Prostate gland (tissue), 2 donors: ENCODE data around the gene ADGRF4. TPM values are rescaled to one million over a fixed set of nuclear protein-coding genes. Genes with fewer than 3 reads are reported as not detected.

Experiments used
- DNase-seq: peaks from one replicate; pipeline ENCODE4 v3.0.0-alpha.2; 2019; ENCODE audit warnings: low spot score
- H3K27ac ChIP-seq, 2 donors: fragments of 200-600 bp; sonication (generic); 2 replicates each; pipeline ENCODE4 v1.5.1; 2017 to 2019
- H3K27me3 ChIP-seq: fragments of 200-600 bp; sonication (generic); replicated peaks from 2 replicates; pipeline ENCODE4 v1.5.1; 2019; ENCODE audit not compliant: insufficient read depth
- H3K36me3 ChIP-seq, 2 donors: fragments of 200-600 bp; sonication (generic); 1 replicate in 1 of 2; 2 replicates in 1 of 2; pipeline versions ENCODE4 v1.5.1 to v1.8.1; 2017 to 2019
- H3K4me1 ChIP-seq: fragments of 200-600 bp; sonication (generic); replicated peaks from 2 replicates; pipeline ENCODE4 v1.5.1; 2019
- H3K4me3 ChIP-seq, 2 donors: fragments of 200-600 bp; sonication (generic); 2 replicates each; pipeline ENCODE4 v1.5.1; 2017 to 2019
- H3K9me3 ChIP-seq: fragments of 200-600 bp; sonication (generic); 2 replicates; pipeline ENCODE4 v1.5.1; 2017
- POLR2A ChIP-seq: fragments of 450-650 bp; IDR thresholded peaks from one replicate; pipeline ENCODE4 v1.6.1; 2016; ENCODE audit warnings: antibody characterized with exemption, mild to moderate bottlenecking
- POLR2AphosphoS5 ChIP-seq: sonication (generic); formaldehyde crosslinking; IDR thresholded peaks from one replicate; pipeline ENCODE4 v1.6.1; 2017; ENCODE audit warnings: antibody characterized with exemption
- WGBS: methylation state at CpG from one replicate; pipeline ENCODE4 v1.1.5; 2018; 5-methylcytosine and 5-hydroxymethylcytosine counted together
- intact Hi-C: fragments of 100-400 bp; cut with DNase I; formaldehyde crosslinking; loops from one replicate; pipeline ENCODE4 v1.14.2; 2022
- total RNA-seq, 2 donors: library from RNA; depleted of rRNA; stranded (reverse); fragments of >200 nt; gene quantifications; one replicate each; pipeline ENCODE4 v1.1.0, GENCODE V29; 2016
- TF ChIP-seq, protein P1 (sequence below), 4 experiments: fragments of 200-600 bp in 2 of 4; fragments of 450-650 bp in 2 of 4; sonication (generic) in 2 of 4; IDR thresholded peaks; 1 replicate in 3 of 4; 2 replicates in 1 of 4; pipeline ENCODE4 v1.5.1; 2016 to 2019; ENCODE audit warnings: antibody characterized with exemption in 4 of 4, mild to moderate bottlenecking in 2 of 4, moderate library complexity in 2 of 4

ADGRF4 gene
- total RNA-seq, 2 donors from 2014 or later, result 0.23 TPM; not detected in 1

DNA sequence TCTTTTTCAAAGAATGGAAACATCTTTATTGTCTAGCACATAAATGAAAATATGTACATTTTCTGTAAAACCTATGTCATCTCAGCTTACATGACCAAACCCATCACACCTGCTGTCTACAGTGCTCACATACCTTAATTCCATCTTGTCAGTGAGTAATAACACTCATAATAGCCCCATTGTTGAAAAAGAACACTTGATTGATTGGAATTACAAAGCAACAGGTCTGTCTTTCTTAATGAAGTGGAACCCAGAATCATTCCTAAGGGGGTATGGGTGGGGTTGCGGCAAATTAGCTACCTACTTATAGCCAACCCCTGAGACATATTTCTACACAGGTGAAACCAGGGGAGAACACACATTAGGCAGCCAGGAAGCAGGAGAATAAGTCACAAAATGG, 20.2 kb downstream of the ADGRF4 start:
- TF ChIP-seq POLR2AphosphoS5 (no peak), POLR2A (no peak)
- TF ChIP-seq, protein P1, sequence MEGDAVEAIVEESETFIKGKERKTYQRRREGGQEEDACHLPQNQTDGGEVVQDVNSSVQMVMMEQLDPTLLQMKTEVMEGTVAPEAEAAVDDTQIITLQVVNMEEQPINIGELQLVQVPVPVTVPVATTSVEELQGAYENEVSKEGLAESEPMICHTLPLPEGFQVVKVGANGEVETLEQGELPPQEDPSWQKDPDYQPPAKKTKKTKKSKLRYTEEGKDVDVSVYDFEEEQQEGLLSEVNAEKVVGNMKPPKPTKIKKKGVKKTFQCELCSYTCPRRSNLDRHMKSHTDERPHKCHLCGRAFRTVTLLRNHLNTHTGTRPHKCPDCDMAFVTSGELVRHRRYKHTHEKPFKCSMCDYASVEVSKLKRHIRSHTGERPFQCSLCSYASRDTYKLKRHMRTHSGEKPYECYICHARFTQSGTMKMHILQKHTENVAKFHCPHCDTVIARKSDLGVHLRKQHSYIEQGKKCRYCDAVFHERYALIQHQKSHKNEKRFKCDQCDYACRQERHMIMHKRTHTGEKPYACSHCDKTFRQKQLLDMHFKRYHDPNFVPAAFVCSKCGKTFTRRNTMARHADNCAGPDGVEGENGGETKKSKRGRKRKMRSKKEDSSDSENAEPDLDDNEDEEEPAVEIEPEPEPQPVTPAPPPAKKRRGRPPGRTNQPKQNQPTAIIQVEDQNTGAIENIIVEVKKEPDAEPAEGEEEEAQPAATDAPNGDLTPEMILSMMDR (IDR thresholded peaks at IDR 0.05), result no peak
- whole genome bisulfite sequencing, result 0% methylated on average over 1 of the region's 1 CpG
- DNase-seq, result no peak
- Histone ChIP-seq H3K9me3 (no peaks in the 10 kb centered on the region), H3K36me3 (no peaks in the 10 kb centered on the region), H3K4me1 (no peaks in the 10 kb centered on the region), H3K4me3 (no peak overlapping the region), H3K27me3 (no peaks in the 10 kb centered on the region), H3K27ac (no peak overlapping the region)
- intact Hi-C loops, result no loop called here

DNA sequence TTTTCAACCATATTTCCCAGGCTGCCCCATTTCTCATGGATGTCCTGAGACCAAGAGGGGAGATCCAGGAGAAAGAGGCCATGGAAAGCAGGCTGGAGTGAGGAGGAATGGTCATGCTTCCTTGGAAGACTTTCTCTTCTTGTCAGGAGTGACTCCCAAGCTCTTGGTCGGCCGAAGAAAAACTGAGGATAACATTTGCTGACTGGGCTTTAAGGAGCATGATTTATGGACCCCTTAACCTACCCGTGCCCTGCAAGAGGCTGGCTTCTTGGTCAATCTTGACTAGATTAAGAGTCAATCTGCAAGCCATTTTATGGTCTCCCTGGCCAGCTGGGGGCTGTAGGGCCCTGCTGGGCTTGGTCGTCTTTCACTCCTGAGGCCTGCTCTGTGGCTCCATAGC, 22.8 kb downstream of the ADGRF4 start:
- TF ChIP-seq, protein P1 (IDR thresholded peaks at IDR 0.05), result no peak
- no peak for TF ChIP-seq POLR2A
- no peak for TF ChIP-seq POLR2AphosphoS5
- WGBS, result 88% methylated on average over 4 of the region's 4 CpGs
- no peaks in the 10 kb centered on the region for H3K9me3 ChIP-seq
- H3K4me1 ChIP-seq, result no peaks in the 10 kb centered on the region
- no peaks in the 10 kb centered on the region for H3K27me3 ChIP-seq
- intact Hi-C loops, result no loop called here
- no peaks in the 10 kb centered on the region for H3K36me3 ChIP-seq
- H3K27ac ChIP-seq, result no peak overlapping the region
- DNase-seq, result no peak
- H3K4me3 ChIP-seq, result no peak overlapping the region

DNA sequence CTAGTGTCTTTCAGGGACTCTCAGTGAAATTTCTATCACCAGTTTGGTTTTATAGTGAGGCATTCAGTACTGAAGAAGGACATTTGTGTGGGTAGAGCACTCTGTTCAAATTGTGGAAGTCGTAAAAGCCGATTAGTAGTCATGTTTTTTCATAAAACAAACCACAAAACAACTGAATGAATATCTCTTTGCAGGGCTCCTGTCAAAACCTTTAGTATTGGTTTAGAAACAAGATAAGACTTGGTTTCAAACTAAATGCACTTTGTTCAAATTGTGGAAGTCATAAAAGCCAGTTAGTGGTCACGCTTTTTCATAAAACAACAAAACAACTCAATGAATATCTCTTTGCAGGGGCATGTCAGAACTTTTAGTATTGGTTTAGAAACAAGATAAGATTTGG, 23.8 kb downstream of the ADGRF4 start:
- DNase-seq, result no peak
- H3K4me3 ChIP-seq, result no peak overlapping the region
- H3K27ac ChIP-seq, result no peak overlapping the region
- no peaks in the 10 kb centered on the region for H3K27me3 ChIP-seq
- no peaks in the 10 kb centered on the region for H3K9me3 ChIP-seq
- no peaks in the 10 kb centered on the region for H3K36me3 ChIP-seq
- intact Hi-C loops, result no loop called here
- 32% methylated on average over 3 of the region's 3 CpGs for WGBS
- H3K4me1 ChIP-seq, result no peaks in the 10 kb centered on the region
- TF ChIP-seq, protein P1 (IDR thresholded peaks at IDR 0.05), result no peak
- TF ChIP-seq POLR2AphosphoS5, result no peak
- no peak for TF ChIP-seq POLR2A

DNA sequence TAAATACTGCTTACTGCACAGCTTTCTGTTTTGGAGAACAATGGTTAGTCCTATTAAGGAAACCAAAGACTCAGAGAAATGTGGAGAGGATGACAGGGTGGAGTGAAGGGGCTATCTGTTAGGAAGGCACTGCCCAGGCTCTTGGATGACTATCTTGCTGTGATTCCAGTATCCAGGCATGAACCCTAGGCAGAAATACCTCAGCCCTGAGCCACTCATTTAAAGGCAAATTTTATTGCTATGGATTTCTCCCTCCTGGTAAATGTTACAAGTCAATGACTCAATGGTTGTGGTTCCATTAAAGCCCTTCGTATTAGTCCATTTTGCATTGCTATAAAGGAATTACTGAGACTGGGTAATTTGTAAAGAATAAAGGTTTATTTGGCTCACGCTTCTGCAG, 25.9 kb downstream of the ADGRF4 start:
- intact Hi-C loops, result no loop called here
- H3K36me3 ChIP-seq, result no peaks in the 10 kb centered on the region
- H3K4me3 ChIP-seq, result no peak overlapping the region
- no peaks in the 10 kb centered on the region for H3K9me3 ChIP-seq
- no peaks in the 10 kb centered on the region for H3K27me3 ChIP-seq
- 92% methylated on average over 2 of the region's 2 CpGs for WGBS
- TF ChIP-seq POLR2A, result no peak
- TF ChIP-seq POLR2AphosphoS5, result no peak
- TF ChIP-seq, protein P1 (IDR thresholded peaks at IDR 0.05), result no peak
- no peak for DNase-seq
- no peak overlapping the region for H3K27ac ChIP-seq
- H3K4me1 ChIP-seq, result no peaks in the 10 kb centered on the region

DNA sequence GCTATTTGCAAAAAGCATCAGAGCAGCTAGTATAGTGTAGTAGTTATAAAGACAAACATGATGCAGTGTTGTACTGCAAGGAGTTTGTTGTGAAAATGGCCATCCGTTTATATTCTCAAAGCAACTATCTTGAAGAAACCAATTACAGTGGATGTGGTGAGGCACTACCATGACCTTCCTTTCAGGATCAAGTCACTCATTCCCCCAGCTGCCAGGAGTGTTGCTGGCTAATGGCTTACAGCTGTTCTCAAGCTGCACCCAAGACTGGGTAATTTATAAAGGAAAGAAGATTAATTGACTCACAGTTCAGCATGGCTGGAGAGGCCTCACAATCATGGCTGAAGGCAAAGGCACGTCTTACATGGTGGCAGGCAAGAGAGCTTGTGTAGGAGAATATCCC, 29.0 kb downstream of the ADGRF4 start:
- DNase-seq, result no peak
- H3K9me3 ChIP-seq, result no peaks in the 10 kb centered on the region
- H3K36me3 ChIP-seq, result no peaks in the 10 kb centered on the region
- no peak overlapping the region for H3K27ac ChIP-seq
- H3K4me3 ChIP-seq, result no peak overlapping the region
- H3K4me1 ChIP-seq, result no peaks in the 10 kb centered on the region
- TF ChIP-seq, protein P1 (IDR thresholded peaks at IDR 0.05), result no peak
- TF ChIP-seq POLR2A (no peak), POLR2AphosphoS5 (no peak)
- WGBS, result 70% methylated on average over 2 of the region's 2 CpGs
- H3K27me3 ChIP-seq, result no peaks in the 10 kb centered on the region
- intact Hi-C loops, result no loop called here
